Liver (tissue), 3 donors: ENCODE data around the gene USP47.

Source experiments
- CTCF ChIP-seq: fragments of 150-350 bp; IDR thresholded peaks from 2 replicates; pipeline ENCODE4 v1.5.1; 2017; ENCODE audit warnings: improper control_type of control experiment, low read depth, low read length; ENCODE audit not compliant: missing input control
- GABPA ChIP-seq, 2 donors: IDR thresholded peaks in 1 of 2; conservative IDR thresholded peaks in 1 of 2; 2 replicates each; pipeline ENCODE4 v1.6.1; 2016; ENCODE audit warnings: antibody characterized with exemption in 2 of 2, mild to moderate bottlenecking in 1 of 2, moderate library complexity in 1 of 2
- JUND ChIP-seq, 2 donors: IDR thresholded peaks; 2 replicates each; pipeline ENCODE4 v1.6.1; 2016; ENCODE audit warnings: antibody characterized with exemption in 2 of 2
- REST ChIP-seq: IDR thresholded peaks from 2 replicates; pipeline ENCODE4 v1.6.1; 2016; ENCODE audit warnings: antibody characterized with exemption, mild to moderate bottlenecking
- SP1 ChIP-seq: IDR thresholded peaks from 2 replicates; pipeline ENCODE4 v1.6.1; 2018; ENCODE audit warnings: antibody characterized with exemption, mild to moderate bottlenecking
- TAF1 ChIP-seq: conservative IDR thresholded peaks from 2 replicates; pipeline ENCODE4 v1.6.1; 2016; ENCODE audit warnings: antibody characterized with exemption, mild to moderate bottlenecking
- YY1 ChIP-seq: IDR thresholded peaks from 2 replicates; pipeline ENCODE4 v1.6.1; 2016; ENCODE audit warnings: antibody characterized with exemption, mild to moderate bottlenecking
- donor health status: healthy.
- donor health status: healthy.

- TF ChIP-seq CTCF (no peak), TAF1 (no peak), JUND (IDR thresholded peaks at IDR 0.05) (no peak), YY1 (no peak), GABPA (IDR thresholded peaks at IDR 0.05 in 1 of 2, conservative IDR thresholded peaks at IDR 0.05 in 1 of 2) (no peak), SP1 (no peak), REST (no peak)
These were observed 165.4 kb downstream of the USP47 start for GRCh38 chr11:12007230-12007593.
